HL-60 (cell line): Measurements from ENCODE around the gene LRRN1.

Experiments
- CTCF ChIP-seq: IDR thresholded peaks from one replicate; pipeline ENCODE4 v1.5.1; 2011; ENCODE audit warnings: low read length, control low read depth, inconsistent platforms; ENCODE audit not compliant: insufficient read depth
- GABPA ChIP-seq: IDR thresholded peaks from 2 replicates; pipeline ENCODE4 v1.6.1; 2012; ENCODE audit warnings: low read depth
- POLR2AphosphoS5 ChIP-seq: IDR thresholded peaks from 2 replicates; pipeline ENCODE4 v1.6.1; 2012; ENCODE audit warnings: low read depth

GRCh38 chr3:3801494-3801841 is 2.2 kb downstream of the LRRN1 start:
- TF ChIP-seq POLR2AphosphoS5 (no peak), CTCF (no peak), GABPA (no peak)
